ENCODE measurements around the gene HMGB1.

GRCh38 chr13:30435911-30436451, 29.8 kb downstream of the HMGB1 start:
- TF ChIP-seq POLR2A (IDR thresholded peaks at IDR 0.05) (no peak), CTCF (IDR thresholded peaks at IDR 0.05) (no peak)

Data from Peyer's patch (tissue), 4 donors.